Ovary (tissue), 9 donors: ENCODE measurements around the gene ZNF175. TPM values are rescaled to one million over a fixed set of nuclear protein-coding genes. Genes with fewer than 3 reads are reported as not detected.

Experiments
- DNase-seq, 5 donors: peaks; one replicate each; pipeline ENCODE4 v3.0.0-alpha.2; 2019 to 2020
- H3K27ac ChIP-seq, 2 donors: fragments of 200-600 bp; one replicate each; pipeline versions ENCODE4 v1.5.1 to v1.8.0; 2019 to 2022
- H3K27me3 ChIP-seq: fragments of 200-600 bp; one replicate; pipeline ENCODE4 v1.8.0; 2022
- H3K36me3 ChIP-seq: fragments of 200-600 bp; sonication (generic); one replicate; pipeline ENCODE4 v1.5.1; 2019
- H3K4me1 ChIP-seq: one replicate; pipeline ENCODE4 v1.8.1; 2013; ENCODE audit warnings: mild to moderate bottlenecking, moderate library complexity; ENCODE audit not compliant: insufficient read depth
- H3K4me3 ChIP-seq: fragments of 200-600 bp; sonication (generic); one replicate; pipeline ENCODE4 v1.5.1; 2017
- H3K9me3 ChIP-seq, 2 donors: fragments of 200-600 bp in 1 of 2; sonication (generic) in 1 of 2; one replicate each; pipeline versions ENCODE4 v1.5.1 to v1.8.1; 2013 to 2019; ENCODE audit warnings: mild to moderate bottlenecking in 1 of 2, moderate library complexity in 1 of 2
- EP300 ChIP-seq: sonication (generic); formaldehyde crosslinking; IDR thresholded peaks from one replicate; pipeline ENCODE4 v1.6.1; 2017; ENCODE audit warnings: antibody characterized with exemption
- POLR2A ChIP-seq: fragments of 450-650 bp; IDR thresholded peaks from one replicate; pipeline ENCODE4 v1.6.1; 2017; ENCODE audit warnings: antibody characterized with exemption, mild to moderate bottlenecking, moderate library complexity
- WGBS, 3 donors: extraction: QIAGEN DNeasy Blood & Tissue Kit in 1 of 3; methylation state at CpG; one replicate each; pipeline versions ENCODE4 v1.1.5 to v1.1.7; 2013 to 2017; 5-methylcytosine and 5-hydroxymethylcytosine counted together
- intact Hi-C, 4 donors: fragments of 100-400 bp; cut with DNase I; formaldehyde crosslinking; loops; one replicate each; pipeline versions ENCODE4 v1.11.0 to v1.15.1; 2022 to 2023
- polyA plus RNA-seq, 2 donors: library from polyadenylated mRNA; stranded (reverse); fragments of 200-250 nt in 1 of 2; fragments of 350-450 nt in 1 of 2; fragmentation: Illumina TruSeq in 1 of 2; extraction: RNeasy Lipid Tissue Mini Kit (QIAGEN cat#74804) in 1 of 2; gene quantifications; one replicate each; pipeline ENCODE4 v1.2.3, GENCODE V29; 2013 to 2014
- total RNA-seq, 7 donors: library from RNA; depleted of rRNA in 2 of 7; stranded (reverse); fragments of >200 nt in 2 of 7; fragmentation: NEBNext Ultra II Directional in 3 of 7; extraction: Animal tissue kit (Norgen Biotek cat#: 25700) in 3 of 7; gene quantifications; one replicate each; pipeline versions ENCODE4 v1.1.0 to v1.2.4, GENCODE V29; 2016 to 2023
- TF ChIP-seq, protein P1 (sequence below), 3 donors: fragments of 450-650 bp in 2 of 3; fragments of 200-600 bp in 1 of 3; IDR thresholded peaks; one replicate each; pipeline versions ENCODE4 v1.5.1 to v1.8.0; 2016 to 2022; ENCODE audit warnings: antibody characterized with exemption in 3 of 3, mild to moderate bottlenecking in 1 of 3
- donor health status: DM: no; HTN: no; CAD: no; lungs with moderate emphysema.
- donor health status: DM: no; HTN: no; CAD: no.
- donor health status: Bipolar disorder and iron deficiency.
- donor health status: DM: yes; HTN: yes; CAD: no.
- donor health status: DM: no; HTN: no; CAD: no.
- donor health status: DM: yes; HTN: yes; CAD: no.

ZNF175 gene
- total and polyA plus RNA-seq, 9 donors: 4.3 to 17.3 (median 12.6) TPM

DNA sequence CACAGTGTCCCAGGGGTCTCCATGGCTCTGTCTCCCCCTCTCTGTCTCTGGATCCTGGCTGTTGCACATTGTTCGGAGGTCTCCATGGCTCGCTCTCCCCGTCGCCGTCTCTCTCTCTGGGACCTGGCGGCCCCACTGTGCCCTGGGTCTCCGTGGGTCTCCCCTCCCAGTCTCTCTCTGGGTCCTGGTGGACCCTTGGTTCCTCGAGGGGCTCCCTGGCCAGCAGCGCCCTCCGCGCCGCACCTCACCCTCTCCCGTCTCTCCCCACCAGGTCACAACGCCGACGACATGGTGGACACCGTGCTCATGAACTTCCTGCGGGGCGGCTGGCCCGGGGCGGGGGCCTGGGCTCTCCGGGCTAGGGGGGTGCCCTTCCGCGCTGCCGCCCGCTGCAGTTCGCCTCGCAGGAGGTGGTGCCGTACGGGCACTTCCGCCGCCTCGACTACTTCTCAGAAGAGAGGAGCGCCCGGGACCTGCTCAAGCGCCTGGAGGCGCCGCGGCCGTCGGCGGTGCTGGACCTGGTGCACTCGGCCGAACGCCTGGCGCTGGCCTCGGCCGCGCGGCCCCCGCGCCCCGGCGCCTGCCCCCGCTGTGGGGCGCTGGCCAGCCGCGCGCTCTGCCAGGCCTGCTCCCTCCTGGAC, 30.0 kb downstream of the ZNF175 start:
- Histone ChIP-seq H3K36me3 (no peaks in the 10 kb centered on the region), H3K4me1 (no peaks in the 10 kb centered on the region), H3K27ac (no peak overlapping the region), H3K27me3 (no peaks in the 10 kb centered on the region), H3K9me3 (no peaks in the 10 kb centered on the region), H3K4me3 (no peak overlapping the region)
- TF ChIP-seq, protein P1, sequence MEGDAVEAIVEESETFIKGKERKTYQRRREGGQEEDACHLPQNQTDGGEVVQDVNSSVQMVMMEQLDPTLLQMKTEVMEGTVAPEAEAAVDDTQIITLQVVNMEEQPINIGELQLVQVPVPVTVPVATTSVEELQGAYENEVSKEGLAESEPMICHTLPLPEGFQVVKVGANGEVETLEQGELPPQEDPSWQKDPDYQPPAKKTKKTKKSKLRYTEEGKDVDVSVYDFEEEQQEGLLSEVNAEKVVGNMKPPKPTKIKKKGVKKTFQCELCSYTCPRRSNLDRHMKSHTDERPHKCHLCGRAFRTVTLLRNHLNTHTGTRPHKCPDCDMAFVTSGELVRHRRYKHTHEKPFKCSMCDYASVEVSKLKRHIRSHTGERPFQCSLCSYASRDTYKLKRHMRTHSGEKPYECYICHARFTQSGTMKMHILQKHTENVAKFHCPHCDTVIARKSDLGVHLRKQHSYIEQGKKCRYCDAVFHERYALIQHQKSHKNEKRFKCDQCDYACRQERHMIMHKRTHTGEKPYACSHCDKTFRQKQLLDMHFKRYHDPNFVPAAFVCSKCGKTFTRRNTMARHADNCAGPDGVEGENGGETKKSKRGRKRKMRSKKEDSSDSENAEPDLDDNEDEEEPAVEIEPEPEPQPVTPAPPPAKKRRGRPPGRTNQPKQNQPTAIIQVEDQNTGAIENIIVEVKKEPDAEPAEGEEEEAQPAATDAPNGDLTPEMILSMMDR (IDR thresholded peaks at IDR 0.05): no peak
- TF ChIP-seq EP300: no peak
- TF ChIP-seq POLR2A: no peak
- DNase-seq: no peak
- intact Hi-C loops: no loop called here
- WGBS, 3 donors: 13 to 26% (median 17%) methylated on average over 33 to 59 of the region's 59 CpGs

DNA sequence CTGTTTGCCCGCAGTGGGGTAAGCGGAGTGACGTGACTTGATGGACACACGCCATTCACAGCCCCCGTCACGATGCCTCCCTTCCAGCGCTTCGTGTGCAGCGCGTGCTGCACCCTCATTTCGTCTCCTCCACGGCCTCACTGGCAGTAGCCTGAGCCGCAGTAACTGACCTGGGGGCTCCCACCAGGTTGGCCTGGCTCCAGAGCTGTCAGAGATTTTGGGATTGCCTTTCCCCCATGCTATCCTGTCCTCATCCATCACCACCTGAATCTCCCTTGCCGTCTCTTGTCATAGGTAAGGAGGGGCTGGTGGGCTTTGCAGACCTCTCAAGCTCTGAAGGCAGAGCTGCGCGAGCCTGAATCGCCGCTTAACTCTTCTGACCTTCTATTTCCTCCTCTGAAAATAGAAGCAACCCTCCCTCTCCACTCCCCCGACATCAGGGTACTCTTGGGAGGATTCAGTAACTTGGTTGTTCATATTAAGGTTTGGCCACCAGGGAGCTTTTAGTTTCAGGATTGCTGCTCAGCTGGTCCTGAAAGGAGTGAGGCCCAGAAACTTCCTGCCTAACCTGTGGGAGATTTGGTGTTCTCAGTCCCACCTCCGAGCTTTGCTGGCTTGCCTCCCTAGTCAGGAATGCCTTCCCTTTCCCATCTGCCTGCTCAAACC, 31.2 kb downstream of the ZNF175 start:
- WGBS, 3 donors: 88 to 91% (median 89%) methylated on average over 20 of the region's 20 CpGs
- Histone ChIP-seq H3K27ac (no peak overlapping the region), H3K4me3 (no peak overlapping the region), H3K4me1 (no peaks in the 10 kb centered on the region), H3K36me3 (no peaks in the 10 kb centered on the region), H3K9me3 (no peaks in the 10 kb centered on the region), H3K27me3 (no peaks in the 10 kb centered on the region)
- no peak for DNase-seq
- intact Hi-C loops: no loop called here
- TF ChIP-seq, protein P1 (IDR thresholded peaks at IDR 0.05): no peak
- TF ChIP-seq EP300 (no peak), POLR2A (no peak)

DNA sequence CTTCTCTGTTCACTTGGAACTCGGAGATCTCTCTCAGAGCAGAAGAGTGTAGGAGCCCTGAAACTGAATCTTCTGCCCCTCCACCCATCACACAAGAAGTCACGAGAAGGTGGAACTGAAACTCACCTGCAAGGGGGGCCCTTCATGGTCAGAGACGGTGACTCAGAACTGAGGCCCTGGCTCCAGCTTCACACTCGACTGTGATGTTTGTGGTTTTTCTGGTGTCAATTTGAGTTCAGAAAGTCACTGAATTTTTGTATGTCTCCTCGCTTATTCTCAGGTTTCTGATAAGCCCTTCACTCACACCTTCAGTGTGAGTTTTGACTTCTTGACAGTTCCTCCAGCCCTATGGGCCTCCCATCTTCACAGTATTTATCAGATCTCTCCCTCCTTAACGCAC, 36.0 kb downstream of the ZNF175 start:
- Histone ChIP-seq H3K27ac (no peak overlapping the region), H3K4me1 (no peaks in the 10 kb centered on the region), H3K4me3 (no peak overlapping the region), H3K36me3 (no peaks in the 10 kb centered on the region), H3K27me3 (no peaks in the 10 kb centered on the region), H3K9me3 (no peaks in the 10 kb centered on the region)
- 68 to 71% (median 69%) methylated on average over 6 of the region's 6 CpGs for WGBS, 3 donors
- TF ChIP-seq POLR2A (no peak), EP300 (no peak)
- TF ChIP-seq, protein P1 (IDR thresholded peaks at IDR 0.05): no peak
- DNase-seq: no peak
- intact Hi-C loops: no loop called here

DNA sequence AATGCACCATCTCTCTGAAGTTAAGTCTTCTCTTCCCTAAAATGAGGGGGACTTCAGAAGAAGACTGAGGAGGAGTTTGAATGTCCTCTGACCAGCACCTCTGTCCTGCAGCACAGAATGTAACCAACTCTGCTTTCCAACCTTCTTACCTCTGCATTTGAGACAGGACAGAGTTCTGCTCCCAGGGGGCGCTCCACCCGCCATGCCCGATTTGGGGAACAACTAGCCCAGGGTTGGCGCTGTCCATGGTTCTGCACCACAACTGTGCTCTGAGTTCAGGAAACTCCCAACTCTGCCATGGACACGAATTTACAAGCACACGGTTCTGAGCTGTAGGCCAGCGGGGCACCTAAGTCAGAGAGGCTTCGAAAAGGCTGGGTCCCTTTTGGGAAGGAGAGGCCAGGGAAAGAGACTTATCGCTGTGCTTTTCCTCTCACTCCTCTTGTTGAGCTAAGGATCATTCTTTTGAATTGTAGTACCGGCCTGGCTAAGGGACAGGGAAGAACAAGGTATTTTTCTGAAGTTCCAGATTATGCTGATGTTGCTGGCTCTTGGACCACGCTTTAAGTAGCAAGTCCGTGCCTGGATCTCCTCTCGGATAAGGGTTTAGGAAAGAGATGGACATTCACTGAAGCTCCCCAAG, 37.0 kb downstream of the ZNF175 start:
- H3K9me3 ChIP-seq: no peaks in the 10 kb centered on the region
- no peak overlapping the region for H3K27ac ChIP-seq
- intact Hi-C loops: no loop called here
- peak; percentile 28 to 71 (median 59) for DNase-seq
- no peaks in the 10 kb centered on the region for H3K4me1 ChIP-seq
- no peak for TF ChIP-seq POLR2A
- TF ChIP-seq, protein P1 (IDR thresholded peaks at IDR 0.05): peak in 1 of 3 donors; percentile 17
- no peaks in the 10 kb centered on the region for H3K27me3 ChIP-seq
- 21 to 35% (median 22%) methylated on average over 13 of the region's 13 CpGs for WGBS, 3 donors
- H3K4me3 ChIP-seq: no peak overlapping the region
- no peaks in the 10 kb centered on the region for H3K36me3 ChIP-seq
